GM19043 (cell line): ENCODE results near the gene LRRC74A.
"Not testable (repeated sequence)": the region's sequence is repeated elsewhere in the genome, so short reads cannot be mapped to it uniquely, and the experiment has no call there.

Source experiments
- ATAC-seq: cut with Tn5 transposase; IDR thresholded peaks from one replicate; pipeline ENCODE4 v1.9.1; 2021; ENCODE audit warnings: low read depth; ENCODE audit not compliant: unreplicated experiment

LRRC74A gene

GRCh38 chr14:76883447-76883846, 57.2 kb downstream of the LRRC74A start:
- ATAC-seq, result no peak

- no peak for ATAC-seq
These were observed 58.2 kb downstream of the LRRC74A start for GRCh38 chr14:76884394-76884793.

GRCh38 chr14:76884853-76885276, 58.7 kb downstream of the LRRC74A start:
- no peak for ATAC-seq

GRCh38 chr14:76887191-76887590, 61.0 kb downstream of the LRRC74A start:
- no peak for ATAC-seq

DNA sequence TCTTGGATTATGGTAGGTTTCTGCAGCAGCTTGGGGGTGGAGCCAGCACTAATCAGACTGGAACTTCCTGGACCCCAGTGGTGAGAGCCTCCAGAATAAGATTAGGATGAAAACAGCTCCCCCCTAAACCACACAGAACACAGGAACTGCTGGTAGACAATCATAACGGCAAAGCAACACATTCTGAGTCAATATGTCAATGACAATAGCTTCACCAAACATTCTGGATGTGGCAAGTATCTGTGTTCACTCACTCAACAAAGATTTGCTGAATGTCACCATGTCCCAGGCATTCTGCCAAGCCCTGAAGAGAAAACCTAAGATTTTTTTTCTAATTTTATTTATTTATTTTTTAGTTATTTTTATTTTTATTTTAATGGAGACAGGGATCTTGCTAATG, 65.2 kb downstream of the LRRC74A start:
- no peak for ATAC-seq

- ATAC-seq, result no peak
These were observed 68.1 kb downstream of the LRRC74A start for GRCh38 chr14:76894308-76894707.

GRCh38 chr14:76898006-76898405, 71.8 kb downstream of the LRRC74A start:
- ATAC-seq, result not testable (repeated sequence)

DNA sequence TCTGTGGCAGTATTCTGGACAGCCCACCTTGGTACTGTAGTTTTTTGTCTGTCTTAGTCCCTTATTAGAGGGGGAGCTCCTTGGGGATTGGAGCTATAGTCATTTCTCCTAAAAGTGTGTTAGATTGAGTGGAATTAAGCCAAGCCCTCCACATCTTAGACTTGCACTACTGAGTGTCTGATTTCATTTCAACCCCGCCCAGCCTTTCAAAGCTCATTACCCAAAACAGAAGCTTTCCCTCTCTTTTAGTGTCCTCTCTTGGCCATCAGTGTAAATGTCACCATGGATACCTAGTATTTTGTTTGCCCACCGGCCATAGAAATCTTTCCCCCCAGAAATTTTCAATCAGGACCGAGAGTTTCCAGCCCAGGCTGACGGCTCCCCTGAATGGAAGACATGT, 74.5 kb downstream of the LRRC74A start:
- no peak for ATAC-seq

GRCh38 chr14:76901171-76902055, 75.2 kb downstream of the LRRC74A start:
- ATAC-seq, result no peak

DNA sequence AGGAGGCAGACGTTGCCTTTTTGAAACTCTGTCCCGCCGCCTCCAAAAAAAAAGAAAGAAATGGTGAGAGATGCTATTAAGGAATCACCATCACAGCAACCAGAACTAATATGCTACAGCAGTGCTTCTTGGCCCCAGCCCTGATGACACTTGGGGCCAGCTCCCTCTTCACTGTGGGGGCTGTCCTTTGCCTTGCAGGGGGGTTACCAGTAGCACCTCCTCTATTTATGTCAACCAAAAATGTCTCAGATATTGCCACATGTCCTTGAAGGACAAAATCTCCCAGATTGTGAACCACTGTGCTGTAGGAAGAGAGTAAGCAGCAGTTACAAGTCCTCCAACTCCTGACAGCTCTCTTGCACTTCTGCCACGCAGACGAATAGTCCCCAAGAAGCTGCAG, 76.4 kb downstream of the LRRC74A start:
- ATAC-seq, result no peak

- no peak for ATAC-seq
These were observed 78.0 kb downstream of the LRRC74A start for GRCh38 chr14:76904100-76904739.

- ATAC-seq, result peak; percentile 62
These were observed 78.7 kb downstream of the LRRC74A start for GRCh38 chr14:76904740-76905569.

DNA sequence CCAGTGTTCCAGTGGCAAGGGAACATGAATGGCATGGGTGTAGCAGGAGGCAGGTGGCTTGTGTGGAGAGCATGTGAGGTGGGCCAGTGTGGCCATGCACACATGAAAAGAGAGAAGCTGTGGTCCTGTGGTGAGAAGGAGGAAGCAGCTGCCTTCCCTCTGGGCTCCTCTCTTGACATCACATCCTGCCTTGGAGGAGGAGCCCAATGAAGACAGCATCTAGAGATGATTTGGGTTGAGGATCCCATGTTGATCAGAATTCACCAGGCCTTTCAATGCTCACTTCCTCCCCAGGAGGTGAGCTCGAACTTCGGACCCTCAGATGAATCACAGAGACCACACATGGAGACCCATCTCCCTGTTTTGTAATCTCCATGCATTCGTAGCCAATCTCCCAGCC, 82.6 kb downstream of the LRRC74A start:
- peak; percentile 47 for ATAC-seq

DNA sequence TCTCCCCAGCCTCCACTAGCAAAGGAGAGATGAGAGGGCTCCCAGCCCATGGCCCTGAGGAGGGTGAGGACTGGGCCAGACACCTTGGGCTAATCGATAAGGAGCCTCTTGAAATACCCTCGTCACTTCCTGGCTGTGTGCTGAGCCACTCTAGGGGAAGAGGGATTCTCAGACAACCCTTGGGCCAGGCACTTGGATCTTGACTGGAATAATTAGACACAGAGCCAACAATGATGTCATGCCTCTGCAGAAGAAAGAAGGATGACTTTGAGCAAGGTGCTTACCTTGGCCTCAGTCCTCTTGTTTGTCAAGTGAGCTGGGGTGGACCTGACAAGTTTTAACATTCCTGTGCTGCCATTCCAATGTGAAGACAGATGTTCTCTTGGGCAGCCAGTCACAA, 83.1 kb downstream of the LRRC74A start:
- ATAC-seq, result no peak

DNA sequence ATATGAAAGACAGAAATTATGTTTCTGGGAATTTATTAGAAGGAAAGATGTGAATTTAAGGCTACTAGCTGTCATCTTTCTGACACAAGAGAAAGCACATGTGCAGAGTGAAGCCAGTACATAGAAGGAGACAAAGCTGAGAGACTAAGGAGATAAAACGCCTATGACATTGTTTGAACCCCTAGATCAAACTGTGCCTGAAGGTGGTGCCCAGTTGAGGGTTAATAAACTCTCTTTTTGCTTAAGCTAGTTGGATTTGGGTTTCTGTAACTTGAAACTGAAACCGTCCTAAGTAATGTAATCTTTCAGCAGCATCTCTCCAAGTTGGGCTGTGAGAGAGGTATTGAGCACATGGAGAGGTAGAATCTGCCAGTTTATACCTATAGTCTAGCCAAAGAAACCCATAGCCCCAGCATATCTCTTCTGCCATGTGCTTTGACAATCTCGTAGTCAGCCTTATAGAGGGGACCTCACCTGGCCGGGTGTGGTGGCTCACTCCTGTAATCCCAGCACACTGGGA, 84.2 kb downstream of the LRRC74A start:
- no peak for ATAC-seq

- ATAC-seq, result no peak
These were observed 85.3 kb downstream of the LRRC74A start for GRCh38 chr14:76911473-76911872.

DNA sequence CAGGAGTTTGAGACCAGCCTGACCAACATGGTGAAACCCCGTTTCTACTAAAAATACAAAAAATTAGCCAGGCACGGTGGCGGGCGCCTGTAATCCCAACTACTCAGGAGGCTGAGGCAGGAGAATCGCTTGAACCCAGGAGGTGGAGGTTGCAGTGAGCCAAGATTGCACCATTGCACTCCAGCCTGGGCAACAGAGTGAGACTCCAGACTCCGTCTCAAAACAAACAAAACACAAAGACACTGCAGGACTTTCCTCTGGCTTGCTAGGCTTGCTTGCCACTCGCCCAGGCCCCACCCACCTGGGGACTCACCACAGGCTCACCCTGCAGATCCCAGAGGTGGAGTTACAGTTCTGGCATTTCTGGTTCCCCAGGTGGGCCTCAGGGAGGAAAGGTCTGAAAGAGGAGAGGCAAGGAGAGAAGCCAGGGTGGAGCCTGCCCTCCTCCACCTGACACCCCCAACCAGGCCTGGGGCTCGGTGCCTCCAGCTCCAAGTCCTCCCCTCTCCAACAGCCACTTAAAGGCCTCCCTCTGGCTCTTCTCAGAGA, 88.4 kb downstream of the LRRC74A start:
- ATAC-seq, result not testable (repeated sequence)

DNA sequence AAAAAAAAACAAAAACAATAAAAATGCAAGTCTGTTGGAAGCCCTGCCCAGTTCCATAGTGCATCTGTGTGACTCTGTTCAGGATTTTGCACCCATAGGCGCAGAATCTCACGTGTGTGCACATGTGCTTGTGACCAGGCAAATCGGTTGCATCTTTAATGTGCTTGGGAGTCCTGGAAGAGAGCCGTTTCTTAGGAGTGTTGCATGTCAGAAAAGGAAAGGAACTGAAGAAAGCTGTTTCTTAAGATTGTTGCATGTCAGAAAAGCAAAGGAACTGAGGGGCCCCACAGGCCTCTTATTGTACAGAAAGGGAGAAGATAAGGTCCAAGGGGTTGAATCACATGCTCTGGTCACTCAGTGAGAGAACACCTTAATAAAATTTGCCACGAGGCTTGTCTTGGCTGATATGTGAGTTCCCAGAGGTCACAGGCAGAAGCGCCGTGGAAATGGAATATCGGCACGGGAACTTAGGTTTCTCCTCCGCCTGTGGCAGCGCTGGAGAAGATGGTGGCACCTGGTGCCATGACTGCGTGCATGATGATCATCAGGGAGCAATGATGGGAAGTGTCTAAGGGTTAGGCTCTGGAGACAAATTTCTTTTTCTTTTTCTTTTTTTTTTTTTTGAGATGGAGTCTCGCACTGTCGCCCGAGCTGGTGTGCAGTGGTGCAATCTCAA, 90.0 kb downstream of the LRRC74A start:
- ATAC-seq, result no peak

DNA sequence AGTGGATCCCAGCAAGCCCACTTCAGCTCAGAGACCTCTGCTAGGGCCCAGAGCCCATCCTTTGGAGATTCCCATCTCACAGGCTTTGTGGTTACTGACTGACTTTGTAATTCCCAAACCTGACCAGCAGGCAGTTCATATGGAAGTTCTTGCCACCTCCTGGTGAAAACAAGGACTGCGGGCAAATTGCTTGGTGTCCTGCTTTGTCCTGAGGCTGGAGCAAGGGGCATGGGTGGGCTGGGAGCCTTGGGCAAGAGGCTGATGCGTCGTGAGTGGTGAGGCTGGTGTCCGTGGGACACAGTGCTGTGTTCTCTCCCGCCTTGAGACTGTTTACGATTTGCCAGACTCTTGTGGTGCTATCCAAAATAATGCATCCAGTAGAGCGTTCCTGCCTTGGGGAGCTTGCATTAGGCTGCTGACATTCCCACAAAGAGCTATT, 91.0 kb downstream of the LRRC74A start:
- ATAC-seq, result no peak

GRCh38 chr14:76917745-76918255, 91.6 kb downstream of the LRRC74A start:
- no peak for ATAC-seq
